GM18868 (cell line): ENCODE results near the gene TNIP3.
A peak's percentile ranks its signal among the peaks of the same experiment; 100 is the strongest.
"Not testable (repeated sequence)": the region's sequence is repeated elsewhere in the genome, so short reads cannot be mapped to it uniquely, and the experiment has no call there.

ENCODE experiments used
- ATAC-seq: cut with Tn5 transposase; IDR thresholded peaks from one replicate; pipeline ENCODE4 v1.9.1; 2021; ENCODE audit warnings: mild to moderate bottlenecking, moderate library complexity; ENCODE audit not compliant: unreplicated experiment

The TNIP3 gene

GRCh38 chr4:121180558-121180957 lies 16.4 kb upstream of the TNIP3 start:
- no peak for ATAC-seq

- ATAC-seq, result no peak
Measured at GRCh38 chr4:121177246-121178137, 13.4 kb upstream of the TNIP3 start.

GRCh38 chr4:121176082-121176934 lies 12.2 kb upstream of the TNIP3 start:
- no peak for ATAC-seq

GRCh38 chr4:121171477-121171876 lies 7.4 kb upstream of the TNIP3 start:
- not testable (repeated sequence) for ATAC-seq

- ATAC-seq, result peak; percentile 68
Measured at GRCh38 chr4:121168446-121169281, 4.5 kb upstream of the TNIP3 start.

- ATAC-seq, result no peak
Measured at GRCh38 chr4:121166976-121167375, 2.9 kb upstream of the TNIP3 start.

- ATAC-seq, result no peak
Measured at GRCh38 chr4:121165206-121165605, 1.1 kb upstream of the TNIP3 start.

- no peak for ATAC-seq
Measured at GRCh38 chr4:121156822-121157769, 7.0 kb downstream of the TNIP3 start.

- ATAC-seq, result no peak
Measured at GRCh38 chr4:121155893-121156292, 8.2 kb downstream of the TNIP3 start.

GRCh38 chr4:121154103-121154515 lies 10.0 kb downstream of the TNIP3 start:
- ATAC-seq, result no peak

- no peak for ATAC-seq
Measured at GRCh38 chr4:121151942-121152341, 12.2 kb downstream of the TNIP3 start.

GRCh38 chr4:121150486-121150885 lies 13.6 kb downstream of the TNIP3 start:
- no peak for ATAC-seq

- ATAC-seq, result no peak
Measured at GRCh38 chr4:121150003-121150402, 14.1 kb downstream of the TNIP3 start.

GRCh38 chr4:121148621-121149020 lies 15.5 kb downstream of the TNIP3 start:
- ATAC-seq, result no peak

- ATAC-seq, result no peak
Measured at GRCh38 chr4:121148000-121148399, 16.1 kb downstream of the TNIP3 start.

GRCh38 chr4:121146530-121146929 lies 17.6 kb downstream of the TNIP3 start:
- ATAC-seq, result no peak

GRCh38 chr4:121145430-121145829 lies 18.7 kb downstream of the TNIP3 start:
- no peak for ATAC-seq

GRCh38 chr4:121144021-121144420 lies 20.1 kb downstream of the TNIP3 start:
- no peak for ATAC-seq

GRCh38 chr4:121143131-121143530 lies 21.0 kb downstream of the TNIP3 start:
- ATAC-seq, result no peak
